Astrocyte (in vitro differentiated cells and primary cell): ENCODE results near the gene SH2D7.

ENCODE experiments used
- EZH2 ChIP-seq: IDR thresholded peaks from 2 replicates; pipeline ENCODE4 v1.6.1; 2012; ENCODE audit warnings: mild to moderate bottlenecking, low read length, inconsistent platforms; ENCODE audit not compliant: insufficient read depth
- TF ChIP-seq, protein P1 (sequence below): IDR thresholded peaks from 2 replicates; pipeline ENCODE4 v1.5.1; 2011; ENCODE audit warnings: low read depth, mild to moderate bottlenecking, inconsistent platforms, low read length, moderate library complexity; ENCODE audit not compliant: insufficient read depth

DNA sequence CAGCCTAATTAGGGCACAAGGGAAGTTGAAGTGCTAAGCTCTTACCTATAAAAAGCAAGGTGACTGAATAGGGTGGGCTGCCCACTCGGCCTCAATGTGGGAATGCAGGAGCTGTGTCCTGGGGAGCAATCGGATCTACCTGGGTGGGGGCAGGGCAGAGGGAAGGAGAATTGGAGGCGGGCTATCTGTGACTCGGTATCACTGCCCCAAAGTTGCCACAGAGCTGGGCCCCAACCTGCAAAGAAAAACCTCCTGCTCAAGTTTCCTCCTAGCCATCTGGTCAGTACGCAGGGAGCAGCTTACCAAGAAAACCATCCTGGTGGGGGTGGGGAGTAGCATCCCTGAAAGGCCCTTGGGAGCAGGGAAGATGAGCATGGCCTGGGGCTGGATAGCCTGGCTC is 28.2 kb downstream of the SH2D7 start:
- TF ChIP-seq, protein P1, sequence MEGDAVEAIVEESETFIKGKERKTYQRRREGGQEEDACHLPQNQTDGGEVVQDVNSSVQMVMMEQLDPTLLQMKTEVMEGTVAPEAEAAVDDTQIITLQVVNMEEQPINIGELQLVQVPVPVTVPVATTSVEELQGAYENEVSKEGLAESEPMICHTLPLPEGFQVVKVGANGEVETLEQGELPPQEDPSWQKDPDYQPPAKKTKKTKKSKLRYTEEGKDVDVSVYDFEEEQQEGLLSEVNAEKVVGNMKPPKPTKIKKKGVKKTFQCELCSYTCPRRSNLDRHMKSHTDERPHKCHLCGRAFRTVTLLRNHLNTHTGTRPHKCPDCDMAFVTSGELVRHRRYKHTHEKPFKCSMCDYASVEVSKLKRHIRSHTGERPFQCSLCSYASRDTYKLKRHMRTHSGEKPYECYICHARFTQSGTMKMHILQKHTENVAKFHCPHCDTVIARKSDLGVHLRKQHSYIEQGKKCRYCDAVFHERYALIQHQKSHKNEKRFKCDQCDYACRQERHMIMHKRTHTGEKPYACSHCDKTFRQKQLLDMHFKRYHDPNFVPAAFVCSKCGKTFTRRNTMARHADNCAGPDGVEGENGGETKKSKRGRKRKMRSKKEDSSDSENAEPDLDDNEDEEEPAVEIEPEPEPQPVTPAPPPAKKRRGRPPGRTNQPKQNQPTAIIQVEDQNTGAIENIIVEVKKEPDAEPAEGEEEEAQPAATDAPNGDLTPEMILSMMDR, result no peak
- TF ChIP-seq EZH2, result no peak
